Neural progenitor cell (in vitro differentiated cells): ENCODE measurements around the gene CARD19. TPM values are rescaled to one million over a fixed set of nuclear protein-coding genes. Genes with fewer than 3 reads are reported as not detected.

Experiments used
- DNase-seq: peaks from one replicate; pipeline ENCODE4 v3.0.0-alpha.2; 2016; ENCODE audit warnings: low spot score
- H2AFZ ChIP-seq: fragments of 200-600 bp; sonication (generic); replicated peaks from 2 replicates; pipeline ENCODE4 v1.6.1; 2016; ENCODE audit warnings: antibody characterized with exemption
- H3F3A ChIP-seq: fragments of 200-600 bp; sonication (generic); 2 replicates; pipeline ENCODE4 v1.6.1; 2016; ENCODE audit warnings: antibody characterized with exemption, low read depth
- H3K27ac ChIP-seq: fragments of 200-600 bp; sonication (generic); 2 replicates; pipeline ENCODE4 v1.5.1; 2016; ENCODE audit warnings: mild to moderate bottlenecking
- H3K27me3 ChIP-seq: fragments of 200-600 bp; sonication (generic); 2 replicates; pipeline ENCODE4 v1.6.1; 2016; ENCODE audit warnings: mild to moderate bottlenecking, moderate library complexity
- H3K36me3 ChIP-seq: fragments of 200-600 bp; sonication (generic); 2 replicates; pipeline ENCODE4 v1.5.1; 2016
- H3K4me1 ChIP-seq: fragments of 200-600 bp; sonication (generic); 2 replicates; pipeline ENCODE4 v1.6.1; 2016; ENCODE audit warnings: mixed run types
- H3K4me2 ChIP-seq: fragments of 200-600 bp; sonication (generic); 2 replicates; pipeline ENCODE4 v1.6.1; 2016
- H3K4me3 ChIP-seq: fragments of 200-600 bp; sonication (generic); 2 replicates; pipeline ENCODE4 v1.5.1; 2016
- H3K79me2 ChIP-seq: fragments of 200-600 bp; sonication (generic); 2 replicates; pipeline ENCODE4 v1.6.1; 2016; ENCODE audit warnings: low read depth
- H3K9ac ChIP-seq: fragments of 200-600 bp; sonication (generic); 2 replicates; pipeline ENCODE4 v1.6.1; 2016
- H3K9me3 ChIP-seq: fragments of 200-600 bp; sonication (generic); 2 replicates; pipeline ENCODE4 v1.5.1; 2016; ENCODE audit warnings: low read depth
- H4K20me1 ChIP-seq: fragments of 200-600 bp; sonication (generic); 2 replicates; pipeline ENCODE4 v1.6.1; 2016; ENCODE audit warnings: low read depth
- H3K27ac Mint-ChIP-seq: 3 replicates; pipeline ENCODE4 v1.8.0; 2021; ENCODE audit warnings: mixed read lengths
- H3K27me3 Mint-ChIP-seq: 2 replicates; pipeline ENCODE4 v1.8.0; 2022; ENCODE audit warnings: low read depth, mild to moderate bottlenecking, inconsistent platforms, moderate library complexity, mixed read lengths; ENCODE audit not compliant: insufficient read depth
- H3K36me3 Mint-ChIP-seq: 3 replicates; pipeline ENCODE4 v1.8.0; 2021; ENCODE audit warnings: mixed read lengths
- H3K4me1 Mint-ChIP-seq: 3 replicates; pipeline ENCODE4 v1.8.0; 2021; ENCODE audit warnings: mixed read lengths
- H3K4me3 Mint-ChIP-seq: 3 replicates; pipeline ENCODE4 v1.8.0; 2021; ENCODE audit warnings: mild to moderate bottlenecking, moderate library complexity, mixed read lengths
- H3K9me3 Mint-ChIP-seq: 3 replicates; pipeline ENCODE4 v1.8.0; 2020; ENCODE audit warnings: mixed read lengths
- CTCF ChIP-seq: fragments of 200-600 bp; sonication (generic); IDR thresholded peaks from 2 replicates; pipeline ENCODE4 v1.5.1; 2017; ENCODE audit warnings: antibody characterized with exemption, mild to moderate bottlenecking
- EZH2 ChIP-seq: fragments of 200-600 bp; sonication (generic); IDR thresholded peaks from 2 replicates; pipeline ENCODE4 v1.6.1; 2017; ENCODE audit warnings: antibody characterized with exemption, mild to moderate bottlenecking, moderate library complexity
- EZH2phosphoT487 ChIP-seq: fragments of 200-600 bp; sonication (generic); IDR thresholded peaks from 2 replicates; pipeline ENCODE4 v1.6.1; 2017; ENCODE audit warnings: antibody characterized with exemption
- total RNA-seq: library from RNA; depleted of rRNA; stranded (reverse); fragments of >200 nt; gene quantifications from 2 replicates; pipeline ENCODE4 v1.2.3, GENCODE V29; 2015; ENCODE audit warnings: low replicate concordance

Gene CARD19
- total RNA-seq, 1 donor from 2014 or later, result 12.3 TPM

GRCh38 chr9:93128715-93129224 lies 32.8 kb downstream of the CARD19 start:
- Histone ChIP-seq H2AFZ (no peak overlapping the region), H3K27ac (no peak overlapping the region), H3K79me2 (no peaks in the 10 kb centered on the region), H3K36me3 (no peaks in the 10 kb centered on the region), H3K4me3 (no peak overlapping the region), H3K9me3 (no peaks in the 10 kb centered on the region), H3K4me2 (no peak overlapping the region), H3K27me3 (no peaks in the 10 kb centered on the region), H3F3A (no peaks in the 10 kb centered on the region), H4K20me1 (peaks cover 4% of the 10 kb centered on the region), H3K9ac (no peak overlapping the region), H3K4me1 (peaks cover 20% of the 10 kb centered on the region)
- H3K4me1 Mint-ChIP-seq, result peaks cover 33% of the 10 kb centered on the region
- peaks cover 3% of the 10 kb centered on the region for H3K36me3 Mint-ChIP-seq
- no peak for DNase-seq
- TF ChIP-seq EZH2 (no peak), CTCF (no peak), EZH2phosphoT487 (no peak)
- no peaks in the 10 kb centered on the region for H3K9me3 Mint-ChIP-seq
- no peaks in the 10 kb centered on the region for H3K27me3 Mint-ChIP-seq
- H3K4me3 Mint-ChIP-seq, result peak overlapping the region; percentile 65
- H3K27ac Mint-ChIP-seq, result peak overlapping the region; percentile 93

- H3K27me3 ChIP-seq, result no peaks in the 10 kb centered on the region
- H4K20me1 ChIP-seq, result peaks cover 4% of the 10 kb centered on the region
- peaks cover 33% of the 10 kb centered on the region for H3K4me1 Mint-ChIP-seq
- H3K4me2 ChIP-seq, result no peak overlapping the region
- TF ChIP-seq EZH2 (no peak), EZH2phosphoT487 (no peak), CTCF (no peak)
- DNase-seq, result no peak
- no peak overlapping the region for H2AFZ ChIP-seq
- no peaks in the 10 kb centered on the region for H3K9me3 ChIP-seq
- H3F3A ChIP-seq, result no peaks in the 10 kb centered on the region
- H3K9me3 Mint-ChIP-seq, result no peaks in the 10 kb centered on the region
- no peak overlapping the region for H3K27ac ChIP-seq
- H3K36me3 ChIP-seq, result no peaks in the 10 kb centered on the region
- H3K9ac ChIP-seq, result no peak overlapping the region
- H3K4me3 ChIP-seq, result no peak overlapping the region
- peaks cover 3% of the 10 kb centered on the region for H3K36me3 Mint-ChIP-seq
- H3K27ac Mint-ChIP-seq, result no peak overlapping the region
- H3K4me1 ChIP-seq, result peaks cover 20% of the 10 kb centered on the region
- no peak overlapping the region for H3K4me3 Mint-ChIP-seq
- no peaks in the 10 kb centered on the region for H3K27me3 Mint-ChIP-seq
- H3K79me2 ChIP-seq, result no peaks in the 10 kb centered on the region
Measured at GRCh38 chr9:93129286-93129685, 33.3 kb downstream of the CARD19 start.

GRCh38 chr9:93129691-93130500 lies 33.9 kb downstream of the CARD19 start:
- Histone ChIP-seq H3K9ac (no peak overlapping the region), H3K4me3 (no peak overlapping the region), H3K27me3 (peaks cover 5% of the 10 kb centered on the region), H3K36me3 (no peaks in the 10 kb centered on the region), H4K20me1 (peaks cover 4% of the 10 kb centered on the region), H2AFZ (no peak overlapping the region), H3K79me2 (no peaks in the 10 kb centered on the region), H3K9me3 (no peaks in the 10 kb centered on the region), H3F3A (no peaks in the 10 kb centered on the region), H3K4me2 (no peak overlapping the region), H3K4me1 (peaks cover 23% of the 10 kb centered on the region), H3K27ac (no peak overlapping the region)
- peaks cover under 1% of the 10 kb centered on the region for H3K36me3 Mint-ChIP-seq
- H3K4me3 Mint-ChIP-seq, result no peak overlapping the region
- H3K27ac Mint-ChIP-seq, result no peak overlapping the region
- H3K27me3 Mint-ChIP-seq, result peaks cover 2% of the 10 kb centered on the region
- DNase-seq, result no peak
- TF ChIP-seq EZH2, result no peak
- TF ChIP-seq EZH2phosphoT487, result no peak
- no peak for TF ChIP-seq CTCF
- H3K9me3 Mint-ChIP-seq, result no peaks in the 10 kb centered on the region
- H3K4me1 Mint-ChIP-seq, result peaks cover 39% of the 10 kb centered on the region
